GM21367 (cell line): ENCODE data around the gene ST6GALNAC4.

Experiments used
- ATAC-seq: cut with Tn5 transposase; IDR thresholded peaks from one replicate; pipeline ENCODE4 v1.9.1; 2021; ENCODE audit not compliant: unreplicated experiment

Gene ST6GALNAC4

GRCh38 chr9:127915801-127916719 lies 781 bp downstream of the ST6GALNAC4 start:
- ATAC-seq, result no peak

- ATAC-seq, result no peak
These were observed 1.5 kb downstream of the ST6GALNAC4 start for GRCh38 chr9:127915325-127915752.

- ATAC-seq, result no peak
These were observed 3.2 kb downstream of the ST6GALNAC4 start for GRCh38 chr9:127913682-127914081.

- no peak for ATAC-seq
These were observed 4.0 kb downstream of the ST6GALNAC4 start for GRCh38 chr9:127912882-127913281.

- ATAC-seq, result no peak
These were observed 4.5 kb downstream of the ST6GALNAC4 start for GRCh38 chr9:127912296-127912695.

- ATAC-seq, result no peak
These were observed 6.1 kb downstream of the ST6GALNAC4 start for GRCh38 chr9:127910613-127911205.

GRCh38 chr9:127909839-127910273 lies 7.0 kb downstream of the ST6GALNAC4 start:
- no peak for ATAC-seq

- ATAC-seq, result no peak
These were observed 8.2 kb downstream of the ST6GALNAC4 start for GRCh38 chr9:127908660-127908926.

- no peak for ATAC-seq
These were observed 8.8 kb downstream of the ST6GALNAC4 start for GRCh38 chr9:127907867-127908659.

GRCh38 chr9:127905788-127906191 lies 11.1 kb downstream of the ST6GALNAC4 start:
- no peak for ATAC-seq

- no peak for ATAC-seq
These were observed 11.7 kb downstream of the ST6GALNAC4 start for GRCh38 chr9:127905004-127905728.

- ATAC-seq, result no peak
These were observed 12.3 kb downstream of the ST6GALNAC4 start for GRCh38 chr9:127904561-127905003.

GRCh38 chr9:127903557-127904475 lies 13.0 kb downstream of the ST6GALNAC4 start:
- no peak for ATAC-seq

- ATAC-seq, result peak; percentile 58
These were observed 17.5 kb downstream of the ST6GALNAC4 start, which contains the start of gene ST6GALNAC6 for GRCh38 chr9:127899128-127899943. Gene ST6GALNAC6 (minus strand): TSS chr9:127899603. CDS start chr9:127897981, 1,622 bp downstream.

- ATAC-seq, result no peak
These were observed 18.3 kb downstream of the ST6GALNAC4 start for GRCh38 chr9:127898433-127899127.

GRCh38 chr9:127897193-127897692 lies 19.6 kb downstream of the ST6GALNAC4 start:
- ATAC-seq, result no peak

- ATAC-seq, result no peak
These were observed 20.2 kb downstream of the ST6GALNAC4 start for GRCh38 chr9:127896395-127897192.
